ENCODE measurements around the gene ZBTB16.

Gene ZBTB16

DNA sequence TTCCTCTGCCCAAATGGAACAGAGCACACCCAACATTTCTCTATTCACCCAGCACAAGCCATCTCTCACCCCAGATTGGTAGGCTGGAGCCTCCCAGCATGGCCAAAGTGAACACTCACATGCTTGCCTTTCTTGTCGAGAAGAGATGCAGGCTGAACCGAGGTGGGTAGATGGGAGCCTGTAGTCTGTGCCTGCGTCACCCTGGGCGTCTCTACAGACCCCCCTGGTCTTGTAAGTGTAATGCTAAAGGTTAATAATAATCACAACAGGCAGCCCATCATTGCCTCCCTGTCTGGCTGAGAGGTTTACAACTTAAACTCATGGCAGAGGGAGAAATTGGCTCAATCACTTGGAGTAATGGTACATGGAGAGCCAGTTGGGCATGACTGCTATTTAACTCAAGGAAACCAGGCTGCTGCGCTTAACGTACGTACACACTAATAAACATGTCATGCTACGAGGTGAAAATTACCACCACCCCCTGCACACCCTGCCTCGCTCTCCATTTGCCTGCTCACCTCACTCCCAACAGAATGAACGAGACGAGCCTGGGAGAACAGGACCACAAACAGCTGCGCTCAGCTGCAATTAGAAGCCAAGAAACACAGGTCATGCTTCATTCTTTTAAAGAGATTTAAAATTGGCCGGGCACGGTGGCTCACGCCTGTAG, 9.1 kb upstream of the ZBTB16 start:
- Mint-ChIP-seq H3K36me3 (ENCODE audit: insufficient read depth) (peaks cover 2% of the 10 kb centered on the region), H3K4me1 (ENCODE audit: low read depth in 2 of 2) (no peaks in the 10 kb centered on the region), H3K9me3 (no peaks in the 10 kb centered on the region), H3K4me3 (no peak overlapping the region), H3K27me3 (peaks cover 0 to 6% of the 10 kb centered on the region in 2 donors), H3K27ac (no peak overlapping the region)
- DNase-seq, result no peak
- no peak for ATAC-seq (replicated peaks)

DNA sequence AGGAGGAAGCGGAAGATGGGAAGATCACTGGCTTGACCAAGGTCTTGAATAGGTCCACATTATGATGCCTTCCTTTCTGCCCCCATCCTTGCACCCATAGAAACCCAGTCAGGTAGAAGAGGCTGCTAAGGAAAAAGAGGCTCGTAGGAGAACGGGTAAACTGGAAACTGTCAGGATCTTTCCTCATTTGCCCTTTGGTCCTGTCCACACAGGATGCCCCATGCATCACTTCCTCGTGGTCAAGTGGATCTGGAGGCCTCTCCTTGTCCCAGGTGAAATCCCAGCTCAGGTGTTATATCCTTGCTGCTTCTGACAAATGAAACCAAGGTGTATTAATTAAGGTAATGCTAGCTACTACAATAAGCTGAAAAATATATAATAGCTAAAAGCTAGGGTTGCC, 8.0 kb upstream of the ZBTB16 start:
- ATAC-seq (replicated peaks), result no peak
- no peaks in the 10 kb centered on the region for H3K9me3 Mint-ChIP-seq

DNA sequence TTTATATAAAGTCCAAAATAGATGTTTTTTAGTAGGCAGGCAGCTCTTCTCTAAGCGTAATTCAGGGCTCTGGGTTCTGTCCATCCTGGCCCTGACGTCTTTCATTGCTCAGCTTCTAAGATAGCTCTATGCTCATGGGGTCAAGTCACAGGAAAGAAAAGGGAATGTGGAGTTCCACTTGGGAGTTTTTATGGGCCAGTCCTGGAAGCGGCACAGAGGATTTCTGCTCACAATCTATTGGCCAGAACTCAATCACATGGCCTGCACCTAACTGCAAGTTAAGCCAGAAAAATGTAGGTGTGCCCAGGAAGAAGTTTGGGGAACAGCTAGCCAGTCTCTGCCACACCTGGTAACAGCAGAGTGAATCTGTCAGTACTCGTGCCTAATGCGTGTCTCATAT, 7.4 kb upstream of the ZBTB16 start:
- Mint-ChIP-seq H3K27me3 (peaks cover 9 to 13% of the 10 kb centered on the region in 2 donors), H3K4me3 (no peak overlapping the region), H3K9me3 (no peaks in the 10 kb centered on the region), H3K27ac (no peak overlapping the region), H3K4me1 (ENCODE audit: low read depth in 2 of 2) (no peaks in the 10 kb centered on the region), H3K36me3 (ENCODE audit: insufficient read depth) (peaks cover 2% of the 10 kb centered on the region)
- ATAC-seq (replicated peaks), result no peak
- DNase-seq, result no peak

More for the DNA sequence above, 8.0 kb upstream of the ZBTB16 start:
- Mint-ChIP-seq H3K36me3 (ENCODE audit: insufficient read depth) (peaks cover 2% of the 10 kb centered on the region), H3K4me3 (no peak overlapping the region), H3K27ac (no peak overlapping the region), H3K27me3 (peaks cover 7 to 12% of the 10 kb centered on the region in 2 donors), H3K4me1 (ENCODE audit: low read depth in 2 of 2) (no peaks in the 10 kb centered on the region)
- no peak for DNase-seq

DNA sequence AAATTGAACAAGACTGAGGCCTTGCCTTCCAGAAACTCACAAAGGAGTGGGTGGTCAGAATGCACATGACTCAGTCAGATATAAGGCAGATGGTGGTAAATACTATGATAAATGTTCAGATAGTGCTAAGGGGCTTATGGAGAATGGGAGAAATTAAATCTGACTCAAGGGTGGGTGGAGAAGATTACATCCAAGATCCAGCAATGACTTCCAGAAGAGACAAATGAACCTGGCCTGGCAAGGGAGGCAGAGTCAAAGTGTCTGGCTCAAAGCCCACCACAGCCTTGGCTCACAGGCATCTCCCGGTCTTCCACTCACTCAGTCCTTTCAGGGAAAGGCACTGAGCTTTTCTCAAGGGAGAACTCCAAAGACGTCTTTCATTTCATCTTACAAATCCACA, 6.1 kb upstream of the ZBTB16 start:
- ATAC-seq (replicated peaks) (no peak), DNase-seq (no peak)
- Mint-ChIP-seq H3K4me3 (no peak overlapping the region), H3K36me3 (ENCODE audit: insufficient read depth) (no peaks in the 10 kb centered on the region), H3K9me3 (no peaks in the 10 kb centered on the region), H3K27ac (no peak overlapping the region), H3K4me1 (ENCODE audit: low read depth in 2 of 2) (peaks cover 0 to 6% of the 10 kb centered on the region in 2 donors), H3K27me3 (peaks cover 15 to 25% of the 10 kb centered on the region in 2 donors)

DNA sequence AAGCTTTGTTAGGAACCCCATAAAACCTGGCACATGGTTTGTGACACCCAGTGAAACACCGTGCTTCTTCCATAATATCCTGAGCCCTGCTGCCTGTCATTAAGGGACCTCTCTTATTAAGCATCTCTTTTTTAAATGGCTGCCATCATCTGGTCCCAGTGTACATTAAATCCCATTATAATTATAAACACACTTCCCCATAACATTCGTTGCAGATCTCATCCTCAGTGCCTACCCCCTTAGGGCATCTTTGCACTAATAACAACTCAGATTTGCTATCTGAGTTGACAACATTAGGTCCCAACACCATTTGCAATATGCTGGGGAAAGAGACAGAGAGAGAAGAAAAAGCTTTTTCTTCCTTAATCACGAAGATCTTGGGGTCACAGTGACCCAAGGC, 4.7 kb upstream of the ZBTB16 start:
- no peak overlapping the region for H3K27ac Mint-ChIP-seq
- H3K36me3 Mint-ChIP-seq (ENCODE audit: insufficient read depth), result peaks cover 14% of the 10 kb centered on the region
- no peaks in the 10 kb centered on the region for H3K9me3 Mint-ChIP-seq
- peaks cover 10% of the 10 kb centered on the region in 2 donors for H3K4me1 Mint-ChIP-seq (ENCODE audit: low read depth in 2 of 2)
- DNase-seq (no peak), ATAC-seq (replicated peaks) (no peak)
- peaks cover 15 to 34% of the 10 kb centered on the region in 2 donors for H3K27me3 Mint-ChIP-seq
- no peak overlapping the region for H3K4me3 Mint-ChIP-seq

DNA sequence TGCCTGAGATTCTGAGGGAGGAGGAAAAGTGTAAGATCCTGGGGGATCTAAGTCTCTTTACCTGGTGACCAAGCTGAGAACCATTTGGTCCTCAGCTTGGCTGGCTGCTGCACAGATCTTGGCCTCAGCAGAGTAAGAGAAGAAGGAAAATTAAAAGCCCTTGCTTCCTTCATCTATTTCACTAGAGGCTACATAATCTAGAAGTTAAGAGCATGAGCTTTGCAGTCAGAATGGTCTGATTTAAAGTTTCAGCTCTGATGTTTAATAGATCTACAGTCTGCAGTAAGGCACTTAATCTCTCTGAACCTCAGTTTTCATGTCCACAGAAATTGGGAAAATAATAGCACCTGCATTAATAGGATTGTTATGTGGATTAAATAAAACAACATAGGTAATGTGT, 3.1 kb upstream of the ZBTB16 start:
- Mint-ChIP-seq H3K36me3 (ENCODE audit: insufficient read depth) (peaks cover 28% of the 10 kb centered on the region), H3K27me3 (peaks cover 15 to 34% of the 10 kb centered on the region in 2 donors), H3K27ac (no peak overlapping the region), H3K4me1 (ENCODE audit: low read depth in 2 of 2) (peaks cover 13 to 17% of the 10 kb centered on the region in 2 donors), H3K9me3 (no peaks in the 10 kb centered on the region), H3K4me3 (no peak overlapping the region)
- no peak for DNase-seq
- no peak for ATAC-seq (replicated peaks)

DNA sequence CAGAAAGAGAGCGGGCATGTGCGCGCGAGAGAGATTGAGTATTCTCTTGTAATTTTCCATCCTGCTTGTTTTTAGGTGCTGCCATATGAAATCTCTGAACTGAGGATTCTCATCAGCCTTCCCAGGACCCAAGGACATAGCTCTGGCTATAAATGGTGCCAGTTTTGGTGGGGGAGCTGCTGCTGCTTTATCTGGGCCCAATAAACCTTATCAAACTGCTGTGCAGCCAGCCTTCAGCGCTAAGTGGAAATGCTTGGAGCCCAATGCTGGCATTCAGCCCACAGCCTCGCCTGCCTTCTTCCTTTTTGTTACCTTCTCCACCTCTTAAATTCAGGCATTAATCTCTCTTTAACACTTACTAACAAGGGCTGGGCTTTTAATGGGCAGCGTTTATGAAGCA, 2.4 kb upstream of the ZBTB16 start:
- Mint-ChIP-seq H3K4me3 (no peak overlapping the region), H3K27me3 (peaks cover 15 to 34% of the 10 kb centered on the region in 2 donors), H3K9me3 (no peaks in the 10 kb centered on the region), H3K27ac (no peak overlapping the region), H3K36me3 (ENCODE audit: insufficient read depth) (peaks cover 35% of the 10 kb centered on the region), H3K4me1 (ENCODE audit: low read depth in 2 of 2) (peaks cover 19 to 20% of the 10 kb centered on the region in 2 donors)
- no peak for ATAC-seq (replicated peaks)
- DNase-seq, result no peak

DNA sequence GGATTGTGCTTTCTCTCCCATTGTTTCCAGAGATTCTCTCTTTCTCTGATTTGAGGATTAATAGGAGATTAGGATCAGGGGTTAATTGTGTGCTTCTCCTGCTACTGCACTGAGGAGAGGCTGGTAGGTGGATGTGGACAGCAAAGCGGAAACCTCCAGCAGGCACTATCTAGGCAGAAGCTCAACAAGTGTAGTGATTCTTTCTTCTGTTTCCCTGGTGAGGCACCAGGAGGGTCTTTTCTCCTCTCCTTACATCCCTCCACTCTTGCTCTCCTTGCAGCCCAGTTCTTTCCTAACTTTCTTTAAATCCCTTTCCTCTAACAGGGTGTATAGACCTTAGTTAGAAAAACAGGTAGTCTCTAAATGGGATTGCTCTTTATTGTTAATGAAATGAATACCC, 1.9 kb upstream of the ZBTB16 start:
- H3K4me3 Mint-ChIP-seq, result no peak overlapping the region
- no peak for ATAC-seq (replicated peaks)
- H3K36me3 Mint-ChIP-seq (ENCODE audit: insufficient read depth), result peaks cover 40% of the 10 kb centered on the region
- H3K27ac Mint-ChIP-seq, result no peak overlapping the region
- peaks cover 15 to 34% of the 10 kb centered on the region in 2 donors for H3K27me3 Mint-ChIP-seq
- DNase-seq, result no peak
- H3K9me3 Mint-ChIP-seq, result no peaks in the 10 kb centered on the region
- H3K4me1 Mint-ChIP-seq (ENCODE audit: low read depth in 2 of 2), result peaks cover 19 to 23% of the 10 kb centered on the region in 2 donors

DNA sequence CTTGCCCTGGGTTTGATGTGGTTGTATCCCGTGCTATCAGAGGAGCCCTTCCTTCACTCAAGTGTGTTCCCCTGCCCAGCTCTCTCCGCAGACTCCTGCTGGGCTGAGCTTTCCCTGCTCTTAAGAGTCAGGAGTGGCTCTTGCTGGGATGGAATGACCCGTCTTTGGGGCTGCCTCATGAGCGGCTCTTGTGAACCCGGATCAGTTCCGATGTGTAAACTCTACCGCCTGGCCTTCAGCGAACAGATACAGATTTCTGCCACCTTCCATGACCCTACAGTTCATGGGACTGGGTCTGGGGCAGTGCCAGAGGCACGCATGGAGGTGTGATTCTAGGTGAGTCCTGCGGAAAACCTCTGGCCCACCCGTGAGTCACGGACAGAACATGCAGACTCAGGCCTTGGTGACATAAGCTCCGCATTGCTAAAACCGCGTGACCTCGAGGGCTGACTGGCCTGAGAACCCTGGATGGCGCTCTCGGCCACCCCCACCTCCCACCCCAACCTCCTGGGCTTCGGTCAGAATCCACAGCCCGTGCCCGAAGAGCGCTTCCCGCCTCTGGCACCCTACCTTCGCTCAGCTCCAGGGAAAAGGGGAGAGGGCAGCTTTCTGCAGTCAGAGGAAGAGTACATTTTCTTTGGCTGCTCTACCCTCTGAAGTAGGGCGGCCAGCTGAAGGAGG, 1.3 kb upstream of the ZBTB16 start:
- Mint-ChIP-seq H3K9me3 (no peaks in the 10 kb centered on the region), H3K27me3 (peaks cover 15 to 34% of the 10 kb centered on the region in 2 donors), H3K36me3 (ENCODE audit: insufficient read depth) (peaks cover 43% of the 10 kb centered on the region), H3K4me1 (ENCODE audit: low read depth in 2 of 2) (peaks cover 19 to 26% of the 10 kb centered on the region in 2 donors), H3K27ac (no peak overlapping the region), H3K4me3 (peak overlapping the region; percentile 37 to 89)
- ATAC-seq (replicated peaks), result no peak
- DNase-seq, result no peak

DNA sequence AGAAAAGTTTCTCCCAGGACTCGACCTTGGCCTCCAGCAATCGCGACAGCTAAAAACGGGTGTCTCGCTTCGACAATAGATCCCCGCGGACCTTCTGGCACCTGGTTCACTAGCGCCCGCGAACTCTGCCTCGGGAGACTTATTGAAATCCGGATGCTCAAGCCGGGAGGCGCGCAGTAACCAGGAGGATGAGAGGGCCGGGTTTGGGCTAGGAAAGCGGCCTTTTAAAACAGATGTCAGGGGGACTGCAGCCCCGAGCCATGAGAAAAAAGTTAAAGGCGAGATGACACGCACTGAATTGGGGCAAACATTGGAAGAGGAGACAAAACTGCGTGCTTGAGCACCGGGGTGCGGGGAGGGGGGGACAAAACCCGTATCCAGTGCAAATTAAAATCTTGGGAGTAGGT, 637 bp upstream of the ZBTB16 start:
- H3K27me3 Mint-ChIP-seq, result peaks cover 15 to 34% of the 10 kb centered on the region in 2 donors
- ATAC-seq (replicated peaks) (no peak), DNase-seq (no peak)
- H3K36me3 Mint-ChIP-seq (ENCODE audit: insufficient read depth), result peaks cover 49% of the 10 kb centered on the region
- H3K9me3 Mint-ChIP-seq, result no peaks in the 10 kb centered on the region
- H3K4me1 Mint-ChIP-seq (ENCODE audit: low read depth in 2 of 2), result peaks cover 19 to 29% of the 10 kb centered on the region in 2 donors
- peak overlapping the region; percentile 71 to 95 for H3K27ac Mint-ChIP-seq
- H3K4me3 Mint-ChIP-seq, result peak overlapping the region; percentile 87 to 89

DNA sequence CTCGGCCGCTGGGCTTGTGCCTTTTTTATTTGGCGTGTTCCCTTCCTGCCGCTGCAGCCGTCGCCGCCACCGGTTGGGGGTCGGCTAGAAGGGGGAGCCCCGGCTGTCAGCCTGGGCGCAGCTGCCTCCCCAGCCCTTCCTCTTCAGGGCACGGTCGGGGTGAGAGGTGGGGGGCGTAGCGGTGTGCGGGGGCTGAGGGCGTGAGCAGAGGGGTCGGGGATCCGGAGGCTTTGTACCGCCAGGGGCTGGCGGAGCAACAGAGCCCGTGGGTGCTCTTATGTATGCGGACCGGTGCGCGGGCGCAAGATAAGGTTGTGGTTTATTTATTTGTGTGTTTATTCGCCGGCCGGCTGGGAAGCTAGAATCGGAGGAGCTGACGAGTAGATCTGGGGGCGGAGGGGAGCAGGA, 477 bp downstream of the ZBTB16 start:
- peak in 1 of 3 experiments; percentile 30 for DNase-seq
- Mint-ChIP-seq H3K4me1 (ENCODE audit: low read depth in 2 of 2) (peaks cover 19 to 35% of the 10 kb centered on the region in 2 donors), H3K27me3 (peaks cover 15 to 34% of the 10 kb centered on the region in 2 donors)

DNA sequence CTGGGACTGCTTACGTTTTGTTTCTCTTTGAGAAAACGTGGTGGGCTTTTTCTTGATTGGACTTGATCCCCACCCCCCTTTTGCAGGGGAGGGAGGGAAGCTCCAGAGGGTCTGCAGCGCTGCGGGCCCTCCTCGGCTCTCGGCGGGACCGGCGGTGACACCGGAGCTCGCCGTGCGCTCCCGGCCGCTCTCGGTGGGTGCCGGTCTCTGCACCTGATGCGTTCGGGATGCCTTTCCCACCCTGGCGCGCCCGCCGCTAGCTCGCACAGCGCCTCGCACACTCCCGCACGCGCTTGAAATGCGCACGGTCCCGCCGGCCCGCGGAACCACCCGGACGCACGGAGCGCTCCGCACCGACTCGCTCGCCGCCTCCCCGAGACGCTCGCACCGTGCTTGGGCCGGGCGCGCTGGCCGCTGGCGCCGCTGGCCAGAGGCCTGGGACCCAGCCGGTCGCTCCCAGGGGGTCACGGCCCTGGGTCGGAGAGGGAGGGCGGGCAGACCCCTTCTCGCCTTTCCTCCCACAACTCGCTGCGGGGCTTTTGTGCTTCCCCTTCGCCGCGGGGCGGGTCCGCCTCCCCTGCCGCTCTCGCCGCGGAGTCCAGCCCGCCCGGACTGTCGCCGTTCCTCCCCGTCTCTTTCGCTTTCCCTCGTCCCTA, 1.0 kb downstream of the ZBTB16 start:
- Mint-ChIP-seq H3K4me3 (peak overlapping the region; percentile 87 to 89), H3K9me3 (no peaks in the 10 kb centered on the region), H3K4me1 (ENCODE audit: low read depth in 2 of 2) (peaks cover 19 to 40% of the 10 kb centered on the region in 2 donors), H3K36me3 (ENCODE audit: insufficient read depth) (peaks cover 65% of the 10 kb centered on the region), H3K27me3 (peaks cover 15 to 34% of the 10 kb centered on the region in 2 donors), H3K27ac (peak overlapping the region in 1 of 2 donors; percentile 95)
- peak; percentile 21 for ATAC-seq (replicated peaks)
- no peak for DNase-seq

More for the DNA sequence above, 477 bp downstream of the ZBTB16 start:
- peak; percentile 48 for ATAC-seq (replicated peaks)
- Mint-ChIP-seq H3K36me3 (ENCODE audit: insufficient read depth) (peaks cover 59% of the 10 kb centered on the region), H3K27ac (peak overlapping the region in 1 of 2 donors; percentile 95), H3K4me3 (peak overlapping the region; percentile 87 to 89), H3K9me3 (no peaks in the 10 kb centered on the region)

DNA sequence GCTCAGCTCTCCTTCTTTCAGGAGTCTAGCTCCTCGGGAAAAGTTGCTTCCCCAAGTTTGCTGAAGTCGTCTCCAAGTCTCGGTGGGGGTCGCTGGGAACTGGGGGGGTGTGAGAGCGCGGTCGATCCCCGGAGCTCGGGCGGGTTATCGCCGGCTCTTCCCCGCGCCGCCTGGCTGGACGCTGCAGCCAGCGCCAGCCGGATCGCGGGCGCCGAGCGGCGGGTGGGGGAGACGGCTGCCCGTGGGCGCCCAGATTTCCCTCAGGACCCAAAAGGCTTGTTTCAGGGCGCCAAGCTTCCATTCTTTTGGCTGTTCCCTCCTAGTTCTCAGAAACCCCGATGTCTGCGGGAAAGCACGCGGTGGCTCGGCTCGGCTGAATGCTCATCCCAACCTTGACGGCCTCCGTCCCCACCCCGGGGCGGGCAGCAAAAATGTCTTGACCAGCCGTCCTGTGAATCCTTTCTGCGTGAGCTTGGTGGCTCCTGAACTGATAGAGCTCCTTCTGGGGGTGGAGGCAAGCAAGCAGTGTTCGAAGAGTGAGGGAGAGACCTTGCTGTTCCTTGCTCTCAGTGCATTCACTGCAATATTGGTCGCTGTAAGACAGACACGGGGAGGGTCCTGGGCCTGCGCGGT, 1.7 kb downstream of the ZBTB16 start:
- no peak for ATAC-seq (replicated peaks)
- peaks cover 19 to 43% of the 10 kb centered on the region in 2 donors for H3K4me1 Mint-ChIP-seq (ENCODE audit: low read depth in 2 of 2)
- peaks cover 71% of the 10 kb centered on the region for H3K36me3 Mint-ChIP-seq (ENCODE audit: insufficient read depth)
- DNase-seq, result no peak
- H3K27ac Mint-ChIP-seq, result peak overlapping the region in 1 of 2 donors; percentile 95
- H3K27me3 Mint-ChIP-seq, result peaks cover 13 to 31% of the 10 kb centered on the region in 2 donors
- H3K9me3 Mint-ChIP-seq, result no peaks in the 10 kb centered on the region
- peak overlapping the region; percentile 87 to 89 for H3K4me3 Mint-ChIP-seq

Data from effector memory CD8-positive, alpha-beta T cell (primary cell).